Smooth muscle cell of the brain vasculature (primary cell): ENCODE data around the gene SIX2.

ENCODE experiments used
- DNase-seq: peaks from one replicate; pipeline ENCODE4 v3.0.0-alpha.2; 2012; ENCODE audit warnings: low read depth, low spot score

SIX2 gene

GRCh38 chr2:45002686-45003085, 6.6 kb downstream of the SIX2 start:
- DNase-seq: no peak

- no peak for DNase-seq
Measured at GRCh38 chr2:45001869-45002385, 7.3 kb downstream of the SIX2 start.

DNA sequence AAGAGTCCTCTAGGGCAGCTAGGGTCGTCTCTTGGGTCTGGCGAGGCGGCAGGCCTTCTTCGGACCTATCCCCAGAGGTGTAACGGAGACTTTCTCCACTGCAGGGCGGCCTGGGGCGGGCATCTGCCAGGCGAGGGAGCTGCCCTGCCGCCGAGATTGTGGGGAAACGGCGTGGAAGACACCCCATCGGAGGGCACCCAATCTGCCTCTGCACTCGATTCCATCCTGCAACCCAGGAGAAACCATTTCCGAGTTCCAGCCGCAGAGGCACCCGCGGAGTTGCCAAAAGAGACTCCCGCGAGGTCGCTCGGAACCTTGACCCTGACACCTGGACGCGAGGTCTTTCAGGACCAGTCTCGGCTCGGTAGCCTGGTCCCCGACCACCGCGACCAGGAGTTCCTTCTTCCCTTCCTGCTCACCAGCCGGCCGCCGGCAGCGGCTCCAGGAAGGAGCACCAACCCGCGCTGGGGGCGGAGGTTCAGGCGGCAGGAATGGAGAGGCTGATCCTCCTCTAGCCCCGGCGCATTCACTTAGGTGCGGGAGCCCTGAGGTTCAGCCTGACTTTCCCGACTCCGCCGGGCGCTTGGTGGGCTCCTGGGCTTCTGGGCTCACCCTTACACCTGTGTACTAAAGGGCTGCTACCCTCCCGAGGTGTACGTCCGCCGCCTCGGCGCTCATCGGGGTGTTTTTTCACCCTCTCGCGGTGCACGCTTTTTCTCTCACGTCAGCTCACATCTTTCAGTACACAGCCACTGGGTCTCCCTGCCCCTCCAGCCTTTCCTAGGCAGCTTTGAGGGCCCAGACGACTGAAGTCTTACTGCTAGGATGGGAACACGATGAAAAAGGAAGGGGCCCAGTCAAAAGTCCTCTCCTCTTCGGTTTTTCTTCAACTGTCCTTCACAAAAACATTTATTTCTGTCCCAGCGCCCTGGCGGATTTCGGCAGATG, 8.1 kb downstream of the SIX2 start:
- no peak for DNase-seq

DNA sequence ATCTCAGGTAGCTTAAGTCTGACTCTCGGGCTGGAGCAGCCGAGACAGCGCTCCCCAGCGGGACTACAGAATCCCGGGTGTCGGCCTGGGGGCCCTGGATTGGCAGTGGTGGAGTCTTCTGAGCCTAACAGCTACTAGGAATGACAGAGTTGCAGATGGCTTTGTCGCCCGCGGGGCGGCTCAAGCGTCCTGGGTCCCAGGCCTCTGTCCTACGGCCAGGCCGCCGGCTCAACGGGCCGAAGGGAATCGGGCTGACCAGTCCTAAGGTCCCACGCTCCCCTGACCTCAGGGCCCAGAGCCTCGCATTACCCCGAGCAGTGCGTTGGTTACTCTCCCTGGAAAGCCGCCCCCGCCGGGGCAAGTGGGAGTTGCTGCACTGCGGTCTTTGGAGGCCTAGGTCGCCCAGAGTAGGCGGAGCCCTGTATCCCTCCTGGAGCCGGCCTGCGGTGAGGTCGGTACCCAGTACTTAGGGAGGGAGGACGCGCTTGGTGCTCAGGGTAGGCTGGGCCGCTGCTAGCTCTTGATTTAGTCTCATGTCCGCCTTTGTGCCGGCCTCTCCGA, 8.8 kb downstream of the SIX2 start:
- DNase-seq: no peak

- no peak for DNase-seq
Measured at GRCh38 chr2:44999540-44999939, 9.7 kb downstream of the SIX2 start.

- no peak for DNase-seq
Measured at GRCh38 chr2:44997963-44998362, 11.3 kb downstream of the SIX2 start.

DNA sequence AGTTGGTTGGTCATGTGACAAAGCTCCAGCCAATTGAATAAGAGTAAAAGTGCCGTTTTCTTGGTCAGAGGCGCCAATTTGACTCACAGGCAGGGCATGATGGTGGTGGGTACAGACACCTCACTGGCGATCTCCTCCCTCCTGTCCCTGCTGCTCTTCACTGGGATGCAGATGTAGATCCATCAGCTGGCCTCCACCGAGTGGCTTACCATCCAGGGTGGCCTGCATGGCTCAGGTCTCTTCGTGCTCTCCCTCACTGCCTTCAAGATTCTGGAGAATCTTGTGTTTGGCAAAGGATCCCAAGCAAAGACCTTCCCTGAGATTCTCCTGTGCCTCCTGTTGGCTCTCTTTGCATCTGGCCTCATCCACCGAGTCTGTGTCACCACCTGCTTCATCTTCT, 12.9 kb downstream of the SIX2 start:
- no peak for DNase-seq

DNA sequence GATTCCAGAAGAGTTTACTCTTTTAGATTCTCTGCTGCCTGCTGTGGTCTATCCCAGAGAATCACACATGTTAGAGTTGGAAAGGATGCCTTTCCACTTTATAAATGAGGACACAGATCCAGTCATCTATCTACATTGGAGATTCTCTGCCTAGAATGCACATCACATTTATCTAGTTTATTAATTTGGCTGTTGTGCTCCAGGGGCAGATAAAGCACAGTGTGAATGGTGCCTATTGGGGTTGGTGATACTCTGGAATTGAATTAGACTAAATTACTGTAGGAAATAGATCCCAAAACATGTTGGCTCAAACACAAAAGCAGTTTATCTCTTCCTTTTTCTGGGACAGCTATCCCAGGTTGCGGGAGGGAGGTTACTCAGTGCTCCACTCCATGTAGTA, 14.9 kb downstream of the SIX2 start:
- no peak for DNase-seq

GRCh38 chr2:44989176-44989575, 20.1 kb downstream of the SIX2 start:
- DNase-seq: no peak

DNA sequence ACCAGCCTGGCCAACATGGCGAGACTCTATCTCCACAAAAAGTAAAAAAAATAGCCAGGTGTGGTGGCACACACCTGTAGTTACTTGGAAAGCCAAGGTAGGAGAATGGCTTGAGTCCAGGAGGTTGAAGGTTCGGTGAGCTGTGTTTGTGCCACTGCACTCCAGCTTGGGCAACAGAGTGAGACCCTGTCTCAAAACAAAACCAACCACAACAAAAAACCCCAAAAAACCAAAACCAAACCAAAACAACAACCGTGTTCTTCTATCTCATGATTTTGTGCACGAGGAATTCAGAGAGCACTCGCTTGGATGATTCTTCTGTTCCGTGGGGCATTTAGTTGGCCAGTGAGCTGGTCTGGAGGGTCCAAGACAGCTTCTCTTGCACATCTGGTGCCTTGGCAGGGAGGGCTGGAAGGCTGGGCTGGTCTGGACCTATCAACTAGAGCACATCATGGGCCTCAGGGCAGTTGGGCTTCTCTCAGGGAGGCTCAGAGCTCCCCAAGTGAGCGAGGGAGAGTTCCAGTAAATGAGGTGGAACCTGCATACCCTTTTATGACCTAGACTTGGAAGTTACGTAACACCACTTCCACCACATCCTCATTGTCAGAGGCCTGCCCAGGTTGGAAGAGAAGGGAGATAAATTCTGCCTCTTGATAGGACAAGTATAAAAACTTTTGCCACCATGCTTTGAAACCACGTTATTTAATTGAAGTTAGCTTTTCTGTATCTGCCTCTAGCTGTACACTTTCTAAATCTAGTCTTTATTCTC, 25.2 kb downstream of the SIX2 start:
- DNase-seq: no peak

DNA sequence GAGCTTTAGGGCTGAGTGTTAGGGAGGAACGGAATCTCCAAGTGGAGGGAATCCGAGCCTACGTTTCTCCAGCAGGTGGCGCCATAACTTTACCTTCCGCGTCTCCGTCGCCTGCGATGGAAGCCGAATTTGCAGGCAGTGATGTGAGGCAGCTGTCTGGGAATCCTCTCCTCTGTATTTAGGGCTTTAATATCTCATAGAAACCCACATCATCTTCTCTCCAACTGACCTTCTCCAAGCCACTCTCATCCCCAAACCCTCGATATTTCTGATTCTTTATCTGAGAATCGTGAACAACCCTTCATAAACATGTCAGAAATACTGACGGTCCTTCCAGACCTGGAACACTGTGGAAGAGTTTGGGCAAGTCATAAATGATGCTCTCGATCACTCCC, 27.5 kb downstream of the SIX2 start:
- peak; percentile 50 for DNase-seq

DNA sequence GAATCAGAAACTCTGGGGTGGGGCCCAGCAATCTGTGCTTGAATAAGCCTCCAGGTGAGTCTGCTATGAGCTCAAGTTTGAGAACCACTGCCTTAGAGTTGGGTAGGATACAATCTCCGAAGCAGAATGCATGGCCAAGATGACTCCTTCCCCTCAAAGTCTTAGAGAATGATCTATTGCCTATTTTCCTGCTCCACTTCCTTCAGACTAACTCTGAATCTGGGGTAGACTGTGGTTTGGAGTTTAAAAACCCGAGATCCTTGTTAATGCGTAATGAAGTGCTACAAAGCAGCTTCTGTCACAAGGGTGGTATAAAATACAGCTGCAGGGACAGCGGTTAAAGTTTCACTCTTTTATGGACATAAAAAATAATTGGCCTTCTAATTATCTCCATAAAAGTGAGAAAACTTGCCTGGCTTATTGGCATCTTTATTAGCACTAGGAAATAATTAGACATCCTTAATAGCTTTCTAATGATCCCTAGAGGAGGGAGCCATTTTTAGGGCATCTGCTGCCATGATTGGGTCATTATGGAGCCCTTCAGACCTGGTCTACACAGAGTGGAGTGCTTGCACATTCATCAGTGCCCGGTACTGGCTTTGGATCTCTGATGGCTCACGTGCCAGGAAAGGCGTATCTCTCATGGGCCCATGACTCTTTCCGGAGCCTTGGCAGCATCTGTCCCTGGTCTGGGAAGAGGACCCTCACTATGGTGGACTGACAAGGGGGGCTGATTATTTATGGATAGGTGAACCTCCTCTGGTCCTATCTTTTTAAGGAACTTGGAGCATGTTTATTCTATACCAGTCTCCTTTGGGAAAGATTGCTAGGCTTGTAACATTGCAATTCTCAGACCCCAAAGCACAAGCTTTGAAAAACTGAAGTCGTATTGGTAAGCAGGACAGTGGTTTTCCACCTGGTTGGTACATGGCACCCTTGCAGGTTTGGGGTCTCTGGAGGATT, 28.2 kb downstream of the SIX2 start:
- no peak for DNase-seq

DNA sequence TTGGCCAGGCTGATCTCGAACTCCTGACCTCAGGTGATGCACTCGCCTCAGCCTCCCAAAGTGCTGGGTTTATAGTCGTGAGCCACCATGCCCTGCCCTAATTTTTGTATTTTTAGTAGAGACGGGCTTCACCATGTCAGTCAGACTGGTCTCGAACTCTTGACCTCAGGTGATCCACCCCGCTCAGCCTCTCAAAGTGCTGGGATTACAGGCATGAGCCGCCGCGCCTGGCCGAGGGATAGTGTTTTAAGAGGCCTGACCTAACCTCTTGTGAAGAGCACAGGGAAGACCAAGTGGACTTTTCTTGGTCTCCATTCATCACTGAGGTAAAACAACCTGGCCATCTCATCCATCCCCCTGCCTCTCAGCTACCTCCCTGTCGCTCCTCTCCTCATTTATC, 29.7 kb downstream of the SIX2 start:
- no peak for DNase-seq

- DNase-seq: no peak
Measured at GRCh38 chr2:44975571-44976450, 33.4 kb downstream of the SIX2 start.

DNA sequence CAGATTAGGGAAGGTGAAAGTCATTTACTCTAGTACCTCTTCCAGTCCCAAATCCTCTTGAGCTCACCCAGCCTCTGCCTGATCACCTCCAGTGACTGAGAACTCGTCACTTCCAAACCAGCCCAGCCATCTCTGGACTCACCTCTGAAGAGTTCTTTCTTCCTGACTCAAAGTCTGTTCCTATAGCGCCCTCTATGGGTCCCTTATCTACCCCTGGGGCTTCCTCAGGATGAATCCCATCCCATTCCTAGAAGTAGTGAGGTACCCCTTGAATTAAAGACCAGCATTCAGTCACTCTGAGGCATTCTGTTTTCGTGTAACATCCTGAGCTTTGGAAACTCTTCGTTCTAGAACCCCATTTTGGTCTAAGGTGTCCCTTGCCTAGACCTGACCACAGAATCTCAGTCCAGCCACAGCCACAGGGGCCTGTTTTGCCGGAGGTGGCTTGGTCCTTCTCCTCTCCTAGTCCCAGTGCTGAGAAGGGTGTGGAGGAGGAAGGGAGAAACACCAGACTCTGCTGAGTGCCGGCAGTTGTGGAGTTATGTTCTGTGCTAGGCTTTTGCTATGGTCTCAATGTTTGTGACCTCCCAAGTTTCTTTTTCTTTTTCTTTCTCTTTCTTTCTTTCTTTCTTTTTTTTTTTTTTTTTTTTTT, 35.1 kb downstream of the SIX2 start:
- no peak for DNase-seq

- DNase-seq: no peak
Measured at GRCh38 chr2:44972771-44973535, 36.3 kb downstream of the SIX2 start.

DNA sequence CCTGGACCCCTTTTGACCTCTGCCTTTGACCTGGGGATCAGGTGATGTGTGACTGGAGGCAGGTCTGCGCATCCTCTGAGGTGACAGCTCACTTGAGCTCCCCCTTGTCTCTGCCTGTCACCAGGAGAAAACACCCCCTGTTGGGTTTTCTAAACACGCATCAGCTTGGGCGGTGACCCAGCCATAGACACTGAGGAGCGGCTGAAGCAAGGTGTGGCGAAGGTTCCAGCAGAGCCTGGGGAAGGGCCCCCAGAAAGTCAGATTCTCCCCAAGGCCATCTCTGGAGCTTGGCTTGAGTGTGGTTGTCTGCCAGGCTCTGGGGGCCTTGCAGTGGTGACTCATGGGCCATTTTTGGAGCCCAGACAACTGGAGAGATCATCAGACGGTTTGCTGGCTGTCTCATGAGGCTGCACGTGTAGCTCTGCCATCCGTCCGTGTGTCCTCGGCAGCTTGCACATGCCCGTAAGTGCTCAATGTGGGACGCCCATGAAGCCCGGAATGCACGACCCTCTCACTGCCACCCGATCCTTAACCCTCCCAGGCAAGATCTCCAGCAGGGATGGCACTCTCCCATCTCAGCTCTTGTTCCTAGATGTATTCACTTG, 38.3 kb downstream of the SIX2 start:
- DNase-seq: no peak

GRCh38 chr2:44969936-44970335, 39.3 kb downstream of the SIX2 start:
- DNase-seq: no peak
